Bronchial epithelial cell (primary cell): ENCODE data around the gene SLCO6A1. TPM values are rescaled to one million over a fixed set of nuclear protein-coding genes. Genes with fewer than 3 reads are reported as not detected.
A peak's percentile ranks its signal among the peaks of the same experiment; 100 is the strongest.

Experiments
- DNase-seq: peaks from one replicate; pipeline ENCODE4 v3.0.0-alpha.2; 2010; ENCODE audit warnings: low read depth
- FAIRE-seq: peaks from 2 replicates; lab custom pipeline; 2011; peaks lifted over from hg19 to GRCh38; lab: Jason Lieb, UNC
- H3K27me3 ChIP-seq: 2 replicates; pipeline ENCODE4 v1.5.1; 2011; ENCODE audit warnings: low read length; ENCODE audit not compliant: control insufficient read depth, insufficient read depth
- H3K36me3 ChIP-seq: 2 replicates; pipeline ENCODE4 v1.5.1; 2011; ENCODE audit warnings: low read length; ENCODE audit not compliant: control insufficient read depth, insufficient read depth
- H3K4me3 ChIP-seq: 2 replicates; pipeline ENCODE4 v1.5.1; 2011; ENCODE audit warnings: mild to moderate bottlenecking, low read depth, low read length, control low read depth
- total RNA-seq: library from RNA; depleted of rRNA; stranded (reverse); fragments of >200 nt; gene quantifications from 2 replicates; pipeline ENCODE4 v1.2.1, GENCODE V29; 2014
- TF ChIP-seq, protein P1 (sequence below): IDR thresholded peaks from 2 replicates; pipeline ENCODE4 v1.5.1; 2011; ENCODE audit warnings: mild to moderate bottlenecking, moderate library complexity, low read length, control low read depth, inconsistent platforms; ENCODE audit not compliant: insufficient read depth, severe bottlenecking

Gene SLCO6A1
- total RNA-seq, 1 donor from 2014 or later = not detected

DNA sequence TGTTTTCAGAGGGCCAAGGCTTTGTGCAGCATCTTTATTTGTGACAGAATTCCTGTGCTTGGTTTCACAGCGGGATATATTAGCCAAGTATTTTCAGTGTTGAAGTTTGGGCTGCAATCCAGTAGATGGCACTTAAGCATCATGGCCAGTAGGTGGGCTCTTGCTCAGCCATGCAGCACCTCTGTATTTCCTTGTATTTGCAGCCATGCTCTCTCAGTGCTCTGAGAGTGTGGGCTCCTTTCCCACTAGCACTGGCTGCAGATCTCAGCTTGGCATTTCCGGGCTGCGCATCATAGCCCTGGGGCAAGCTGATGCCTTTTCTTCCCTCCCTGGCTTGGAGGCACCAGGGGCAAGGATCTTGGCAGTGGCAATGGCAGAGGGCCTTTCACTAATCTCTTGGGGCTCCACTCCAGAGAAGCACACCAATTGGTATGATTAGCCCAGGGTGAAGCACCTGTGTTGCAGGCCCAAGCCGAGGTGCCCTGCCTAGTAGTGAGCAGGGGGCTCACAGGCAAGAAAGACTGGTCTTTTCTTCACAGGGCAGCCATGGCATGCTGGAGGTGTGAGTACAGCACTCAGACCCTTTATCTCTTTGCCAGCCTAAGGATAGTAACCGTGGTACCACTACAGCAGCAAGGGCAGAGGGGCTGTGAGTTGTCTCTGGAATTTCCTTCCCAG, 48.3 kb downstream of the SLCO6A1 start:
- no peaks in the 10 kb centered on the region for H3K36me3 ChIP-seq
- FAIRE-seq (no peak), DNase-seq (peak; percentile 0)
- TF ChIP-seq, protein P1, sequence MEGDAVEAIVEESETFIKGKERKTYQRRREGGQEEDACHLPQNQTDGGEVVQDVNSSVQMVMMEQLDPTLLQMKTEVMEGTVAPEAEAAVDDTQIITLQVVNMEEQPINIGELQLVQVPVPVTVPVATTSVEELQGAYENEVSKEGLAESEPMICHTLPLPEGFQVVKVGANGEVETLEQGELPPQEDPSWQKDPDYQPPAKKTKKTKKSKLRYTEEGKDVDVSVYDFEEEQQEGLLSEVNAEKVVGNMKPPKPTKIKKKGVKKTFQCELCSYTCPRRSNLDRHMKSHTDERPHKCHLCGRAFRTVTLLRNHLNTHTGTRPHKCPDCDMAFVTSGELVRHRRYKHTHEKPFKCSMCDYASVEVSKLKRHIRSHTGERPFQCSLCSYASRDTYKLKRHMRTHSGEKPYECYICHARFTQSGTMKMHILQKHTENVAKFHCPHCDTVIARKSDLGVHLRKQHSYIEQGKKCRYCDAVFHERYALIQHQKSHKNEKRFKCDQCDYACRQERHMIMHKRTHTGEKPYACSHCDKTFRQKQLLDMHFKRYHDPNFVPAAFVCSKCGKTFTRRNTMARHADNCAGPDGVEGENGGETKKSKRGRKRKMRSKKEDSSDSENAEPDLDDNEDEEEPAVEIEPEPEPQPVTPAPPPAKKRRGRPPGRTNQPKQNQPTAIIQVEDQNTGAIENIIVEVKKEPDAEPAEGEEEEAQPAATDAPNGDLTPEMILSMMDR = no peak
- H3K27me3 ChIP-seq = no peaks in the 10 kb centered on the region
- no peak overlapping the region for H3K4me3 ChIP-seq

DNA sequence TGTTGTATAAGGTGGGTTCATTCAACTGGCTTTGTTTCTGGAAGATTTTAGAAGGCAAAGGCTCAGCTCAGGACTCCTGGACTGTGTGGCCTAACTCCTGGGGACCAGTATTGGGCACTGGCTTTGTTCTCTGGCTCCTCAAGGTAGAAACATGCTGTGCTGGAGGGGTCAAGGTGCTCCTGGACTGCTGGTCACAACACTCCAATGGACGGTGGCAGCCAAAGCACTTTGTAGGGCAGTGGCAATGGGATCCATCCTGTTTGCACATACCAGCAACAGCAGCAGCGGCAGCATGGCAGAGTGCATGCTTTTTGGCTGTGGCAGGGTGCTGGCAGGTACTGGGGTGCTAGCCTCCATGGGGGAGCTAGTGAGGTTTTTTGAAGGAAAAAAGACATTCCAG, 65.3 kb downstream of the SLCO6A1 start:
- Histone ChIP-seq H3K36me3 (no peaks in the 10 kb centered on the region), H3K4me3 (no peak overlapping the region), H3K27me3 (no peaks in the 10 kb centered on the region)
- DNase-seq = no peak
- TF ChIP-seq, protein P1 = no peak
- FAIRE-seq = no peak

DNA sequence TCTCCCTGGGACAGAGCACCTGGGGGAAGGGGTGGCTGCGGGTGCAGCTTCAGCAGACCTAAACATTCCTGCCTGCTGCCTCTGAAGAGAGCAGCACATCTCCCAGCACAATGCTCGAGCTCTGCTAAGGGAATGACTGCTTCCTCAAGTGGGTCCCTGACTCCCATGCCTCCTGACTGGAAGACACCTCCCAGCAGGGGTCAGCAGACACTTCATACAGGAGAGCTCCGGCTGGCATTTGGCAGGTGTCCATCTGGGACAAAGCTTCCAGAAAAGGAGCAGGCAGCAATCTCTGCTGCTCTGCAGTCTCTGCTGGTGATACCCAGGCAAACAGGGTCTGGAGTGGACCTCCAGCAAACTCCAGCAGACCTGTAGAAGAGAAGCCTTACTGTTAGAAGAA, 77.2 kb downstream of the SLCO6A1 start:
- FAIRE-seq = no peak
- Histone ChIP-seq H3K36me3 (no peaks in the 10 kb centered on the region), H3K27me3 (no peaks in the 10 kb centered on the region), H3K4me3 (no peak overlapping the region)
- DNase-seq = no peak
- TF ChIP-seq, protein P1 = no peak

DNA sequence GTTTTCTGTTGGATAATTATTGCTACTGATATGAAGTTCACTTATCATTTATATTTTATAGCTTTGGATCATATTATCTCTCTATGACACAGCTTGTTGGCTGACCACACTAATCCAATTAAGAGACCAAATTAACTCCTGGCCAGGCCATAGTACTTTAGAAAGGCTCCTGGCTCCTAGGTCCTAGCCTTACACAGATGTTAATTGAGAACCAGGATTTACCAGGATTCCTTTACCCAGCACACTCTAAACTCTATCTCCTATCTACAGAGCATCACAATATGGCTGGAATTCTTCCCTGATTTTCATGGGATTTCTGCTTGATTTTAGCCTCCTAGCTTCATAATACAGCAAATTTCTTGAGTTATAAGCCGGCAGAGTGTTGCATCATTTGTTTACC, 80.3 kb downstream of the SLCO6A1 start:
- Histone ChIP-seq H3K36me3 (no peaks in the 10 kb centered on the region), H3K27me3 (no peaks in the 10 kb centered on the region), H3K4me3 (no peak overlapping the region)
- FAIRE-seq (no peak), DNase-seq (no peak)
- TF ChIP-seq, protein P1 = no peak

DNA sequence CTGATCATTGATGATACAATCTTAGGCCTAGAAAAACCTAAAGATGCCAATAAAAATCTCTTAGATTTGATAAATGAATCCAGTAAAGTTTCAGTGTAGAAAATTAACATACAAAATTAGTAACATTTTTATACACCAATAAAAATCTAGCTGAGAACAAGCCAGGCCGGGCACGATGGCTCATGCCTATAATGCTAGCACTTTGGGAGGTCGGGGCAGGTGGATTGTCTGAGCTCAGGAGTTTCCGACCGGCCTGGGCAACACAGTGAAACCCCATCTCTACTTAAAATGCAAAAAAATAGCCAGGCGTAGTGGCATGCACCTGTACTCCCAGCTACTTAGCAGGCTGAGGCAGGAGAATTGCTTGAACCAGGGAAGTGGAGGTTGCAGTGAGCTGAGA, 84.4 kb downstream of the SLCO6A1 start:
- TF ChIP-seq, protein P1 = no peak
- FAIRE-seq = no peak

DNA sequence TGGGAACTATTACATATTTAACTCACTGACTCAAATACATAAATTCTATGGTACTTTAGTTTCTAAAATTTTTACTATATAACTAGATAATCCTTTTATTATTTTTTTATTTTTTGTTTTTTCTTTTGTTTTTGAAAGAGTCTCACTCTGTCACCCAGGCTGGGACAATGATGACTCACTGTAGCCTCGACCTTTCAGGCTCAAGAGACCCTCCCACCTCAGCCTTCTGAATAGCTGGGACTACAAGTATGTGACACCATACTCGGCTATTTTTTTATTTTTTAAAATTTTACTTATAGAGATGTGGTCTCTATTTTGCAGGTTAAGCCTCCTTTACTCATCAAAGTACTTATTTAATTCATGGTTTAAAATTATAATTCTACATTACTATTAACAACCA, 110.6 kb downstream of the SLCO6A1 start:
- TF ChIP-seq, protein P1 = no peak
- Histone ChIP-seq H3K4me3 (no peak overlapping the region), H3K27me3 (no peaks in the 10 kb centered on the region), H3K36me3 (no peaks in the 10 kb centered on the region)
- DNase-seq (no peak), FAIRE-seq (no peak)

More for the DNA sequence above, 84.4 kb downstream of the SLCO6A1 start:
- Histone ChIP-seq H3K4me3 (no peak overlapping the region), H3K27me3 (no peaks in the 10 kb centered on the region), H3K36me3 (no peaks in the 10 kb centered on the region)
- no peak for DNase-seq
